Uterus (tissue), 2 donors: Measurements from ENCODE around the gene KIF3B.

Source experiments
- CTCF ChIP-seq, 4 experiments: fragments of 200-600 bp in 2 of 4; fragments of 450-650 bp in 2 of 4; sonication (generic) in 2 of 4; IDR thresholded peaks; one replicate each; pipeline ENCODE4 v1.5.1; 2016 to 2019; ENCODE audit warnings: antibody characterized with exemption in 4 of 4, mild to moderate bottlenecking in 2 of 4, moderate library complexity in 1 of 4
- POLR2A ChIP-seq, 2 donors: fragments of 450-650 bp; IDR thresholded peaks; one replicate each; pipeline ENCODE4 v1.6.1; 2016; ENCODE audit warnings: antibody characterized with exemption in 2 of 2, mild to moderate bottlenecking in 1 of 2, moderate library complexity in 1 of 2

- TF ChIP-seq POLR2A (IDR thresholded peaks at IDR 0.05) (no peak), CTCF (IDR thresholded peaks at IDR 0.05) (no peak)
These were observed 88.1 kb downstream of the KIF3B start for GRCh38 chr20:32365564-32365963.
